Inflammatory macrophage (primary cell): ENCODE measurements around the gene MTX2.
"Not testable (repeated sequence)": the region's sequence is repeated elsewhere in the genome, so short reads cannot be mapped to it uniquely, and the experiment has no call there.

ENCODE experiments used
- DNase-seq, 2 donors: peaks; one replicate each; pipeline ENCODE4 v3.0.0-alpha.2; 2020 to 2022

MTX2 gene

DNA sequence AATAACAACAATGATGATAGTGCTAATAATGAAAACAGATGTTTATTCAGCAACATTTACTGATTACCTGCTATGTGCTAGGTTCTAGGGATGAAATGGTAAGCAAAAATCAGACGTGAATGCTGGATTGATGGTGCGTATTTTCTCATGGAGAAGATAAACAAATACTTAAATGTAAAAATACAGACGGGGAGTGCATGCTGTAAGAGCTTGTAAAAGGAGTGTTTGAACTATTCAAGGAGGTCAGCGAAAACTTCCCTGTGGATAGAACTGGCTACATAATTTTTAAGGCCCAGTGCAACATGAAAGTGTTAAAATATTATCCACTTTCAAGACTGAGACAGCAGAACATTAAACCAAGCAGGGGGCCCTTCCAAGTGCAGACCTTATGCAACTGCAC, 22.1 kb downstream of the MTX2 start:
- no peak for DNase-seq

DNA sequence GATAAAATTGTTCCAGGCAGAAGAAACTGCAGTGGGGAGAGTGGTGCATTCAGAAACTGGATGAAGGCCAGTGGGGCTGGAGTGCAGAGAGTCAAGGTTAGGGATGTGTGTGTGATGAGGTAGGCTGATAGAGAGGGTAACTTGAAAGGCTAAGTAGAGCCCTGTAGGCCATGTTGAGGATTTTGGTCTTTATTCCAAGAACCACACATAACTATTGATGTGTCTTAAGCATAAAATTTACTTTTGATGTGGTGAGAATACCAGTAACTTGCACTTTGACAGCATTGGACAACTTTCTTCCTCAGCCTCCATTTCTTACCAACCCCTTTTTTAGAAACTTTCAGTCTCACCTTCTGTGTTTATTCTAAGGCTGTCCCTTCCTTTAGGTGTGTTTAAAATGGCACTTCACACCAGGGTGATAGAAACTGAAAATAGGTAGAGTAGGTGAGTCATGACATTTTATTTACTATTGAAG, 22.6 kb downstream of the MTX2 start:
- DNase-seq: no peak

DNA sequence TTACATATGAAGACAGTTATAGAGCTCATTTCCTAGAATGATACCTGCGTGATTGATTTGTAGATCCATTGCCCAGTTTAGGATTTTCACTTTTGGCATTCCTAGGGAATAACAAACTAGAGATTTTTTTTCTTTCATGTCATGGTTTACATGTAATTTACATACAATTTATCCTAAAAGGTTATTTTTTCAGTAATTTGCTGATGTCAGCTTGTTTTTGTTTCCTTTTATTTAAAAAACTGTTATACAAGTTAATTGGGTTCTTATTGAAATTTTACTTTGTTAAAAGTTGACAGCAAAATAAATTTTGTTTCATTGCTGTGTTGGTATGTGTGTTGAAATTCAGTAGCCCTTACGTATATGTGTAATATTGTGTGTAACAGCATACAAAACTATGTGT, 23.4 kb downstream of the MTX2 start:
- no peak for DNase-seq

DNA sequence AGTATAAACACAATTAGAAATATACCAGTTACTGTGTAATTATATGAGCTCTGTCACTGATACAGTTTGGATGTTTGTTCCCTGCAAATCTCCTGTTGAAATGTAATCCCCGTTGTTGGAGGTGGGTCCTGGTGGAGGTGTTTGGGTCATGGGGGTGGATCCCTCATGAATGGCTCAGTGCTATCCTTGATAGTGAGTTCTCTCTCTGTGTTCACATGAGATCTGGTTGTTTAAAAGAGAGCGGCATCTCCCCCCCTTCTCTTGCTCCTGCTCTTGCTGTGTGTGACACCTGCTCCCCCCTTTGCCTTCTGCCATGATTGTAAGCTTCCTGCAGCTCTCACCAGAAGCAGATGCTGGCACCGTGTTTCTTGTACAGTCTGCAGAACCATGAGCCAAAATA, 24.1 kb downstream of the MTX2 start:
- no peak for DNase-seq

DNA sequence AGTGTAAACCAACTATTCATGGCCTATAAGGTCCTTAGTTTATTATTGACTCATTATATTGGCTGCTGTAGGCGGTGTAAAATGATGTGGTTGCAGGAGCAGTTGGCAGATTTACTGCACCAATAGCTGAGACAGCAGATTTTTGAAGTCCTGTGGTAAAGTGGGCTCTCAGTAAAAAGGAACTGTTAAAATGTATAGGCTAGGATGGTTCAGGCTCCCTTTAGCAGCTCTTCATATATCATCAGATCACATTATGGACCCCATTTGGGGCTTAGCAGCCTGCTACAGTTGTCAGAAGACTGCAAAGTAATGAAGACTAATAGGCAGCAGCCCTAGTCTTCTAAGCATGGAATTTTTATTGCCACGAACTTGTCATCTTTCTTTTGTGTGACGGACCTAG, 27.8 kb downstream of the MTX2 start:
- DNase-seq: no peak

DNA sequence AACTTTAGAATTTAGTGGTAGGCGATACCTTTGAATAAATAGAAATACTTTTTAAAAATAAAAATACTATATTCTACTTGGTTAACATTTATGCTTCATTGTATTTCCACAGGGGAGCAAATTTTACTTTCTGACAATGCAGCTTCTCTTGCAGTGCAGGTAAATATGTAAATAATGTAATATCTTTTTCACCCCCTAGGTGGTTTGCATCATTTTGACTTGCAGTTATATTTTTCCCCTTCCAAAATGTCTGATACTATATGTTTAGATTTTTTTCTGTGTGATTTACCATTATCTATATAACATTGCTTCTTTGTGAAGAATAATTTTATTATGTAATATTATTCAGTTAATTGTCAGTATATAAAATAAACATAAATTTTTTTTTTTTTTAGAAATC, 28.5 kb downstream of the MTX2 start:
- DNase-seq: no peak

DNA sequence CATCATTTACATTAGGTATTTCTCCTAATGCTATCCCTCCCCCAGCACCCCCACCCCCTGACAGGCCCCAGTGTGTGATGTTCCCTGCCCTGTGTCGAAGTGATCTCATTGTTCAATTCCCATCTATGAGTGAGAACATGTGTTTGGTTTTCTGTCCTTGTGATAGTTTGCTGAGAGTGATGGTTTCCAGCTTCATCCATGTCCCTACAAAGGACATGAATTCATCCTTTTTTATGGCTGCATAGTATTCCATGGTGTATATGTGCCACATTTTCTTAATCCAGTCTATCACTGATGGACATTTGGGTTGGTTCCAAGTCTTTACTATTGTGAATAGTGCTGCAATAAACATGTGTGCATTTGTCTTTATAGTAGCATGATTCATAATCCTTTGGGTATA, 36.8 kb downstream of the MTX2 start:
- not testable (repeated sequence) for DNase-seq

DNA sequence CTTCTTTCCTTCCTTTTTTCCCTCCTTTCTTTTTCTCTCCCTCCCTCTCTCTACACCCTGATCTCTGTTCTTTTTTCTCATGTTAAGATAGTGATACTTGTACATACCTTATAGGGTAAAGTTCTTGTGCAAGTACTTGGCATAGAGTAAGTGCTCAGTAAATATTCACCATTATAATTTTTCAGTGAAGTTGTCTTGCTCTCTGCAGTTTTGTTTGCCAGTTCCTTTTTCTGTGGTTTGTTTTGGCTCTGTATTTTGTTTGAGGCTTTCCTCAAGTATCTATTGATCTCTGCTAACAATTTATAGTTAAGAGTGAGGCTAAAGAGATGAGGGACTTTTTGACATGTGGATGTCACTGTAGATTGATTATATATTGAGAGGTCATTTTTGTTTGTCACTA, 48.0 kb downstream of the MTX2 start:
- no peak for DNase-seq

DNA sequence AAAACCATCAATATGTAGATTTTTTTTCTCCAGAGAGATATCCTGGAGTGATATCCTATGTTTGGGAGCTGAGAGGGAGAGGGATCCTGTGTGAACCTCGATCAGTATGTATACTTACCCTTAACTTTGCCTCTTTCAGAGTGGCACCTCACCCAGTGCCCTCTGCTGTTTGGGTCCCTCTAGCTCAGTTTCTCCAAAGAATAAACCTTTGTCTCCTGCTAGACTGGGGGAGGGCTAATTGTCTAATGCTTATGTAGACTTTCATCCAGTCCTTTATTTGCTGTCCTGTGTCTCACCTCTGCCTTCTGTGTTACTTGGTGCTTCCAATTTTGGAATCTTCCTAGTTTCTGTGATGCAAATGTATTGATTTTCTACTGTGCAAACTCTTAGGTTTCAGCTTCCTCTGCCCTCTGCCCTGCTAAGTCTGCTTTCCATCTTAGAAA, 48.4 kb downstream of the MTX2 start:
- no peak for DNase-seq

DNA sequence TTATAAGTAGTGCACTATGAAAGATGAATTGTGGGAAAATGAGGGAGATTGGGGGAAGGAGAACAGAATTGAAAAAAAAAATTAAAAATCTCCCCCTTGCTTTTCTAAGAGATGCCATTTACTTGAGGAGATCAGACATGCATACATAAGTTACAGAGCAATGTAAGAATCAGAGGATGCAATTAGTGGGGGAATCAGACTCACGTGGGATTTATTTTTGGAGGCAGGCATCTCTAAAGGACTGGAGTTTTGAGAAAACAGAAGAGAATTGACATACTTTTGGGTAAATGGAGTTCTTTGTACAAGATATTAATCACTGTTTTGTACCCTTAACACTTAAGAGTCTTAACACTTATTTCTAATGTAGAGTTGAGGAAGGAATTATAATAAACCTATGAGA, 52.7 kb downstream of the MTX2 start:
- no peak for DNase-seq

DNA sequence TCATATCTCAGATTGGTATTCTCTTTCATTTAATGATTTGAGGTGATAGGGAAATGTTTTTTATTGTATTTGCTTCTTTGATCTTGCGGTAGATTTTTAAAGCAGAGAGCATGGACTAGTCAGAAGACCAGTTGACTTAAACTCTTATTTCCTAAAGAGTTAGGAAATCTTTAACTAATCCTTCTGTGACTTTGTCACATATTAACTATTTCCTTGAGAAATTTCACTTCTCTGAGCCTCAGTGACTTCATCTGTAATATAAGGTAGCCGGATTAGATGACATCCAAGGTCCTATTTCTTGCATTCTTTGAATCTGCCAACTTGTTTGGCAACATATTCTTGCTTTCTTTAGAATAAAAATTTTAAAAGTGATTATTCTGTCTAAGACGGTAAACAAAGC, 55.6 kb downstream of the MTX2 start:
- no peak for DNase-seq

DNA sequence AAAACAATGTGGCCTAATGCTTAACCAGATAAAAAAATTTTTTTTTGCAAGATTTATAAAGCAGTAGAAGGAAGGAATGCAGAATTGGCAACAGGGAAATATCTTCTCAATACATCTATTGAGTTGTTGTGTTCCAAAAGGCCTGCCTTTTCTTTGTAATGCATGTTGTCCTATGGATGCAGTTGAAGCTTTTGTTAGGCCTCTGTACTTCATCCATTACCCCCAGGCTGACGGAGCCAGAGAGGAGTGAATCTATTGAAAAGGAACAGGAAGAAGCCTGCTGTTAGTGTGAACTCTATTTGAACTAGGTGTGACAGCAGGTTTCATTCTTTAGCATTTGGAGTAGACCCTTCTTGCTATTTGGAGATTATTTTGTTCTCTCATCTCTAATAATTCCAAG, 56.5 kb downstream of the MTX2 start:
- DNase-seq: no peak

DNA sequence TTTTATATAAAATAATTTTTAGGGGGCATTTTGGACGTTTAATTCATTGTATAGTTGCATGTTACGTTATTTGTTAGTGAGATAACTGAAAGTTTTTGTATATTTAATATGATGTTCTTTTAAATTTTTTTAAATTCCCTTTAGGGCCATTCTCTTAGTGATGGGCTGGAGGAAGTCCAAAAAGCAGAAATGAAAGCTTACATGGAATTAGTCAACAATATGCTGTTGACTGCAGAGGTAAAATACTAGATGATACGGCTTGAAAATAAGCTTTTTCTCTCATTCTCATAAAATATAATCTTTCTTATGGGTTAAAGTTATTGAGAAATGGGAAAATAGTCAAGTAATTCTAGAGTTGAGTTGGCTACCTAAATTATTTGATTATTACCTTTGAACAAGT, 58.9 kb downstream of the MTX2 start:
- DNase-seq: peak; percentile 1 to 4

DNA sequence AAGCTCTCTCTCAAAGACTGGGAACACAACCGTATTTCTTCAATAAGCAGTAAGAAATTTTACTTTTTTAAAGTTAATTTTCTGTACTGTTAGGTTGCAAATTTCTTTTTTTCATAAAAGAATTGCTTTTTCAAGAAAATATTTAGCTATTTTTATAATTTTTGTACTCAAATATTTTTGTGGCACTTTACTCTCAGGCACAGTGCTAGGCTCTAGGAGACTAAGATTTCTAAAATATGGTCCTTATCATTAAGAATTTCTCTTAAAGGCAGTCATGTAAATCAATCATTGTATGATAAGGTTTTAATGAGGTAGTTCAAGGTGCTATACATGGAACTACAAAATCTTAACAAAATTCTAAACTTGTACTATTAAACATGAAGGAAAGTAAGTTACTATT, 61.4 kb downstream of the MTX2 start:
- DNase-seq: no peak

DNA sequence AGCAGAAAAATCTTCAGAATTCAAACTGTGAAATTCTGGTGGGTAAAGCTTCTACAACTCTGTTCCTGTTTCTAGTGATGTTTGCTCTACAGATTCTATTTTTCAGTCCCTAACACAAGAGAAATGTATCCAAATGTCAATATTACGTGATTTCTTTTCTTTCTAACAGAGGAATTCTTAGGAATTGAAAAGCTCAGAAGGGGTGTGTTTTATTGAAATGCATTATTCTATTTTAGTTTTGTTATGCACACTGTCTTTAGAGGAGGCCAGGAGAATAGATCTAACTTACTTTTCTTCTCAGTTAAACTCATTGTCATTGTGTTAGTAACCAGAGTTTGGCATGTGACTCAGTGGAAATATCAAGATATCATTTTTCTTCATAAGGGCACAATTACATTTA, 62.4 kb downstream of the MTX2 start:
- no peak for DNase-seq

DNA sequence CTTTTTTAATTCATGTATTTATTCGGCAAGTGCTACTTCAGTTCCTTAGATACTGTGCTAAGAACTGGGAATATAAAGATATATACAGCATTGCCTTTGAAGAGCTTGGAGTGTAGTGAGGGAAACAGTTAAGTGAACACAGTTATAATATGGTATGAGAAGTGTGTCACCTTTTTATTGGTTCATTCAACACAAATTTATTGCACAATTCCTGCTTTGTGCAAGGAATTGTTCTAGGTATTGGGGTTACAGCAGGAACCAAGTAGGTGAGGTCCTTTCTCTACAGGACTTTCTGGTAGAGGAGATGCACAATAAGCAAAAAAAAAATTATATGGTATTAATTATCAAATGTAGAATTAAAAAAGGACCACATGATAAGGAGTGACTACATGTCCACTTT, 65.5 kb downstream of the MTX2 start:
- no peak for DNase-seq

DNA sequence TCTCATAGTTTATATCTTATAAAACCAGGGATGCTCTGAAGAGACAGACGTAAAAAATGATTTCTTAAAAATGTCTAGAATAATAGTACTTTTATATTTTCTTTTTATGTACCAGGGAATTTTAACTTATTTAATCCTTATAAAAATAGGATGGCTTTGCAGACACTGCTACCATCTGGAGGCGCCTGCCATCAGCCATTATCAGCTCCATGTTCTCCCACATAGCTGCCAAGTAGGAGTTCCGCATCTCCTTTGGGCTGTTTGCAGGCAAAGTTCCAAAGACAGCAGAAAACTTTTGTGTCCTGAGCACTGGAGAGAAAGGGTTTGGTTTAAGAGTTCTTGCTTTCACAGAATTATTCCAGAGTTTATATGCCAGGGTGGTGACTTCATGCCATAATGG, 69.2 kb downstream of the MTX2 start:
- DNase-seq: no peak

DNA sequence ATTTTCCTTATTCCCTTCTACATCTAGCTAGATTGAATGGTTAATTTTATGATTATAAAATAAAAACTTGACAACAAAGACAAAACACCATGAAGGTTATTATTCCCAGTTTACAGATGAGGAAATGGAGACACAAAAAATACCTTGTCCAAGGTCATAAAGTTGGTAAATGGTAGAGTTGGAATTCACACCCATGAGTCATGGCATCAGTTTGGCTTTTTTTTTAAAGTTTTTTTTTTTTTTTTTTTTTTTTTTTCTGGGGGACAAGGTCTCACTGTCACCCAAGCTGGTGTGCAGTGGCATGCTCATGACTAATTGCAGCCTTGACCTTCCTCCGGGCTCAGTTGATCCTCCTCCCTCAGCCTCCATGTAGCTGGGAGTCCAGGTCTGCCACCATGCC, 70.0 kb downstream of the MTX2 start:
- DNase-seq: no peak

DNA sequence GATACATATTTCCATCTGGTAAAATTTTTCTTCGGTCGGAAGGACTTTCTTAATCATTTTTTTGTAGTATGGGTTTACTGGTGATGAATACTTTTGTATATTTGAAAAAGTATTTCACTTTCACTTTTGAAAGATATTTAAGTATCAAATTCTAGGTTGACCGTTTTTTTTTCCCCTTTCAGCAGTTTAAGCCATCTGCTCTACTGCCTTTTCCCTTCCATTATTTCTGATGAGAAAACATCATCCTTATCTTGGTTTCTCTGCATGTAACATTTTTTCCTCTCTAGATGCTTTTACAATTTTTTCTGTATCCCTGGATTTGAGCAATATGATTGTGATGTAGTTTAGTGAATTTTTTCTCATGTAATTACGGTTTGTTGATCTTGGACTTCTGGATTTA, 87.0 kb downstream of the MTX2 start:
- DNase-seq: no peak

DNA sequence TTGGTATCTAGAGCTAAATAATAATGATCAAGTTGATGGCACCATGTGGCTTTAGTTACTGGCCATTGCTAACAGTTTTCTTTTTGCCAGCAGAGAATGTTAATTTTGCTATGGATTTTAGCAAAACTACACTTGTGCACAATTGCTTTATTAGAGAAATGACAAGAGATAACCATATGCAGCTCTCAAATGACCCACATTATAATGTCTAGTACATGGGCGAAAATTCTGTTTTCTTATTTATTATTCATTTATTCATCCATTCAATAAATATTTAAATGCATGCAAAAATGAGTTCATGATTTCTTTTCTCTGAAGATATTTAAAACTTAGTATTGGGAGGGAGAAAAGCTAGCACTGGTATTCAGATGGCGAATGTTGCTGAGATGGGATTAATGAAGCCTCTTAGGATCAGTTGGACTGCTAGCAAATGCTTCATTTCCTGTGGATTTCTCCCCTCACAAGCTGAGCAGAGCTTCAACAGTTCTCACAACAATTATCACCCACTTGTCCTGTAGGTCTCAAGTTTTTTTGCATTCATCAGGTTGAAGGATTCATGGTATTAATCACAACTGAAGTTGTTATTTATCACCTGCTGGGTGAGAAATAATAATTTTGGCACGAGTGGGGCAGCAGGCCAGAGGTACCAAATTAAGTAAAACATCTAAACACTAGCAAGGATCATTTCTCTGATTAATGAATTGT, 95.2 kb downstream of the MTX2 start:
- DNase-seq: no peak

DNA sequence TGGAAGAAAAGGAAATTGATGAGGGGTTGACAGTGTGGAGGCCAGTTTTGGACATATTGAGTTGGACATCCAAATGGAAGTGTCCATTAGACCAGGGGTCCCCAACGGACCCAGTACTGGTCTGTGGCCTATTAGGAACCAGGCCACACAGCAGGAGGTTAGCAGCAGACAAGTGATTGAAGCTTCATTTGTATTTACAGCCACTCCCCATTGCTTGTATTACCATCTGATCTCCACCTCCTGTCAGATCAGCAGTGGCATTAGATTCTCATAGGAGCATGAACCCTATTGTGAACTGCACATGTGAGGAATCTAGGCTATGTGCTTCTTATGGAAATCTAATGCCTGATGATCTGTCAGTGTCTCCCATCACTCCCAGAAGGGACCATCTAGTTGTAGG, 99.1 kb downstream of the MTX2 start:
- no peak for DNase-seq

DNA sequence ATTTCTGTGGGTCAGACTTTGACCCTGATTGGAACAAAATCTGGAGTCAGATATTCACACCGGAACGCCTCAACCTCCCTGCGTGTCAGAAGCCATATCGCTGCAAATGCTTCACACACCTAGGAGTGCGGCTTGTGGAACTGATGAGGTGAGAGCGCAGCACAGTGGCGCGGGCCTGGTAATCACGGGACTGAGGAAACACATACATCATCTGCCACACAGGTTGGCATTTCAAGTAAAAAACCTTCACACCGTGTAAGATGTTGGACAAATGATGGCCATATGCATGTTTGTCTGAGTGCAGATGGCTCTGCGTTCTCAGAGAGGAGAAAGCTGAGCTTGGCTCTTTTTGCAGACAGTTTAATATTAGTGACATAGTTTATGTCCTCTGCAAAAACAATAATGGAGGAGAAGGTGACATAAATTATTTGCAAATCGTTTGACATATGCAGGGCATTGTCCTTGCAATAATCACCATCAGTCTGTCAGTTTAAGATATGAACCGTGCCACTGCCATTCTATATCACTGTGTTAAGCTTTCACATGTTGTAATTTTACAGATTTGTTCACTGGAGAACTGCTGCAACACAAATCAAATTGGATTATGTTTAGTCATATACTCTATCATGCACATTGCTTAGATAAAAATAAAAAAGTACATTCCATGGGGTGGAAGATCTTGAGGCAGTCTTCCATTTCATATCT, 101.4 kb downstream of the MTX2 start:
- no peak for DNase-seq

DNA sequence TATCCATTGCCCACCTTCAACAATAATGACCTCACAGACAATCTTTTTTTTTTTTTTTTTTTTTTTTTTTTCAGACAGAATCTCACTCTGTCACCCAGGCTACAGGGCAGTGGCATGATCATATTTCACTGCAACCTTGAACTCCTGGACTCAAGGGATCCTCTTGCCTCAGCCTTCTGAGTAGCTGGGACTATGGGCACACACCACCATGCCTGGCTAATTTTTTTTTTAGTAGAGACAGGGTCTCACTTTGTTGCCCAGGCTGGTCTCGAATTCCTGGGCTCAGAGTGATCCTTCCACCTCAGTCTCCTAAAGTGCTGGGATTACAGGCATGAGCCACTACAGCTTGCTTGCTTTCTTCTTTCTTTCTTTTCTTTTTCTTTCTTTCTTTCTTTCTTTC, 103.9 kb downstream of the MTX2 start:
- not testable (repeated sequence) for DNase-seq

DNA sequence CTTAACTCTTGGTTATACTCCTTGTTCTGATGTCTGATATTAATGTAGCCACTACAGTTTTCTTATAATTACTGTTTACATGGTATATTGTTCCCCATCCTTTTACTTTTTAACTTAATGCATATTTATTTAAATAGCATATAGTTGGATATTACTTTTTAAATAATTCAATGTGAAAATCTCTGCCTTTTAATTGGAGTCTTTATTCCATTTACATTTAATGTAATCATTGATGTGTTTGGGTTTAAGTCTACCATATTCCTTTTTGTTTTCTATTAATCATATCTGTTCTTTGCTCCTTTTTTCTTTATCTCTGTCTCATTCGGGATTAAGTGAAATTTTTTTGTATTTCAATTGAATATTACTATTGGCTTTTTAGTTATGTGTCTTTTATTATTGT, 109.1 kb downstream of the MTX2 start:
- DNase-seq: no peak

DNA sequence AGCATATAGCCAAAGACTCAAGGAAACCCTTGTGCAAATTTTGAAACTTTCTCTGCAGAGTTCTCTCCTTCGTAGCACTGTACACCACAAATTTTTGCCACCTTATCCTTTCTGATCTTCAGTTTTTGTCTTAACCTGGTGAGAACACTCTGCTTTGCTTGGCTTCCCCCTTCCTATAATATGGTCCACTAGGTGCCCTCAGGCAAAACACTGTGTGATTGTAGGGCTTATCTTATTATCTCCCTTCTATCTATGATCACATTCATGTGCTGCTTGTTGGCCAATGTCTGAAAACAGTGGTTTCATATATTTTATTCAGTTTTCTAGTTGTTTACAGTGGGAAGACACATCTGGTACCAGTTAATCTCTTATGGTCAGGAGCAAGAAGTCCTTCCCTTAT, 111.1 kb downstream of the MTX2 start:
- no peak for DNase-seq
